ENCODE results near the gene COX14.

- TF ChIP-seq SP1 (IDR thresholded peaks at IDR 0.05) = peak; percentile 85
- TF ChIP-seq, protein P1, sequence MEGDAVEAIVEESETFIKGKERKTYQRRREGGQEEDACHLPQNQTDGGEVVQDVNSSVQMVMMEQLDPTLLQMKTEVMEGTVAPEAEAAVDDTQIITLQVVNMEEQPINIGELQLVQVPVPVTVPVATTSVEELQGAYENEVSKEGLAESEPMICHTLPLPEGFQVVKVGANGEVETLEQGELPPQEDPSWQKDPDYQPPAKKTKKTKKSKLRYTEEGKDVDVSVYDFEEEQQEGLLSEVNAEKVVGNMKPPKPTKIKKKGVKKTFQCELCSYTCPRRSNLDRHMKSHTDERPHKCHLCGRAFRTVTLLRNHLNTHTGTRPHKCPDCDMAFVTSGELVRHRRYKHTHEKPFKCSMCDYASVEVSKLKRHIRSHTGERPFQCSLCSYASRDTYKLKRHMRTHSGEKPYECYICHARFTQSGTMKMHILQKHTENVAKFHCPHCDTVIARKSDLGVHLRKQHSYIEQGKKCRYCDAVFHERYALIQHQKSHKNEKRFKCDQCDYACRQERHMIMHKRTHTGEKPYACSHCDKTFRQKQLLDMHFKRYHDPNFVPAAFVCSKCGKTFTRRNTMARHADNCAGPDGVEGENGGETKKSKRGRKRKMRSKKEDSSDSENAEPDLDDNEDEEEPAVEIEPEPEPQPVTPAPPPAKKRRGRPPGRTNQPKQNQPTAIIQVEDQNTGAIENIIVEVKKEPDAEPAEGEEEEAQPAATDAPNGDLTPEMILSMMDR (IDR thresholded peaks at IDR 0.05; ENCODE audit: low read depth, low read length, missing input control) = peak; percentile 41
- peak; percentile 65 for TF ChIP-seq TAF1 (conservative IDR thresholded peaks at IDR 0.05)
- TF ChIP-seq YY1 (IDR thresholded peaks at IDR 0.05) = peak; percentile 57
- TF ChIP-seq, protein P2, sequence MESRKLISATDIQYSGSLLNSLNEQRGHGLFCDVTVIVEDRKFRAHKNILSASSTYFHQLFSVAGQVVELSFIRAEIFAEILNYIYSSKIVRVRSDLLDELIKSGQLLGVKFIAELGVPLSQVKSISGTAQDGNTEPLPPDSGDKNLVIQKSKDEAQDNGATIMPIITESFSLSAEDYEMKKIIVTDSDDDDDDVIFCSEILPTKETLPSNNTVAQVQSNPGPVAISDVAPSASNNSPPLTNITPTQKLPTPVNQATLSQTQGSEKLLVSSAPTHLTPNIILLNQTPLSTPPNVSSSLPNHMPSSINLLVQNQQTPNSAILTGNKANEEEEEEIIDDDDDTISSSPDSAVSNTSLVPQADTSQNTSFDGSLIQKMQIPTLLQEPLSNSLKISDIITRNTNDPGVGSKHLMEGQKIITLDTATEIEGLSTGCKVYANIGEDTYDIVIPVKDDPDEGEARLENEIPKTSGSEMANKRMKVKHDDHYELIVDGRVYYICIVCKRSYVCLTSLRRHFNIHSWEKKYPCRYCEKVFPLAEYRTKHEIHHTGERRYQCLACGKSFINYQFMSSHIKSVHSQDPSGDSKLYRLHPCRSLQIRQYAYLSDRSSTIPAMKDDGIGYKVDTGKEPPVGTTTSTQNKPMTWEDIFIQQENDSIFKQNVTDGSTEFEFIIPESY (IDR thresholded peaks at IDR 0.05) = no peak
- no peak for TF ChIP-seq FOXA1 (IDR thresholded peaks at IDR 0.05)
Observed at GRCh38 chr12:50167049-50167828, 55.2 kb downstream of the COX14 start, which contains the start of gene CERS5.

Data from liver (tissue), 3 donors.